DOHH2 (cell line): Measurements from ENCODE around the gene MRPL58.
"Not testable (repeated sequence)": the region's sequence is repeated elsewhere in the genome, so short reads cannot be mapped to it uniquely, and the experiment has no call there.

Source experiments
- H3F3A ChIP-seq: fragments of 200-600 bp; sonication (generic), shearing (Covaris generic); 2 replicates; pipeline ENCODE4 v1.6.0; 2016; ENCODE audit warnings: antibody characterized with exemption, mild to moderate bottlenecking; ENCODE audit not compliant: control insufficient read depth, insufficient read depth
- H3K27ac ChIP-seq: fragments of 200-600 bp; sonication (generic); 2 replicates; pipeline ENCODE4 v1.5.1; 2014; ENCODE audit warnings: low read depth, mild to moderate bottlenecking, low read length, moderate library complexity
- H3K27me3 ChIP-seq: fragments of 200-600 bp; sonication (generic); 2 replicates; pipeline ENCODE4 v1.6.1; 2014; ENCODE audit warnings: mild to moderate bottlenecking, low read length, mixed read lengths; ENCODE audit not compliant: control insufficient read depth
- H3K36me3 ChIP-seq: fragments of 200-600 bp; sonication (generic); 2 replicates; pipeline ENCODE4 v1.6.1; 2014; ENCODE audit warnings: mild to moderate bottlenecking, low read length, moderate library complexity, mixed read lengths; ENCODE audit not compliant: control insufficient read depth
- H3K4me1 ChIP-seq: fragments of 200-600 bp; sonication (generic); 2 replicates; pipeline ENCODE4 v1.6.1; 2014; ENCODE audit warnings: mild to moderate bottlenecking, low read length, mixed read lengths; ENCODE audit not compliant: control insufficient read depth
- H3K4me2 ChIP-seq: fragments of 200-600 bp; sonication (generic); 2 replicates; pipeline ENCODE4 v1.6.0; 2014; ENCODE audit warnings: mild to moderate bottlenecking, low read length, moderate library complexity
- H3K4me3 ChIP-seq: fragments of 200-600 bp; sonication (generic); 2 replicates; pipeline ENCODE4 v1.5.1; 2014; ENCODE audit warnings: mild to moderate bottlenecking, low read length, mixed read lengths
- H3K79me2 ChIP-seq: fragments of 200-600 bp; sonication (generic); 2 replicates; pipeline ENCODE4 v1.6.1; 2014; ENCODE audit warnings: mild to moderate bottlenecking, low read length, mixed read lengths; ENCODE audit not compliant: control insufficient read depth
- H3K9me2 ChIP-seq: fragments of 200-600 bp; sonication (generic); replicated peaks from 2 replicates; pipeline ENCODE4 v1.6.1; 2014; ENCODE audit warnings: mild to moderate bottlenecking, low read length, mixed read lengths; ENCODE audit not compliant: control insufficient read depth
- H3K9me3 ChIP-seq: fragments of 200-600 bp; sonication (generic); 2 replicates; pipeline ENCODE4 v1.6.1; 2014; ENCODE audit warnings: antibody characterized with exemption, low read length, mixed read lengths; ENCODE audit not compliant: control insufficient read depth, insufficient read depth
- H4K20me1 ChIP-seq: fragments of 200-600 bp; sonication (generic); 2 replicates; pipeline ENCODE4 v1.6.0; 2014; ENCODE audit warnings: low read depth, mild to moderate bottlenecking, antibody characterized with exemption, low read length, moderate library complexity; ENCODE audit not compliant: control insufficient read depth, insufficient read depth
- CTCF ChIP-seq: fragments of 200-600 bp; sonication (generic); IDR thresholded peaks from one replicate; pipeline ENCODE4 v1.5.1; 2014; ENCODE audit warnings: antibody characterized with exemption, mild to moderate bottlenecking, low read depth, low read length; ENCODE audit not compliant: poor library complexity, severe bottlenecking
- EZH2phosphoT487 ChIP-seq: fragments of 200-600 bp; sonication (generic); IDR thresholded peaks from 2 replicates; pipeline ENCODE4 v1.6.1; 2017; ENCODE audit warnings: borderline replicate concordance, mild to moderate bottlenecking, antibody characterized with exemption, low read length, moderate library complexity, mixed read lengths

MRPL58 gene

GRCh38 chr17:74979408-74980146 lies 32.9 kb upstream of the MRPL58 start:
- H3K9me2 ChIP-seq, result no peaks in the 10 kb centered on the region
- no peaks in the 10 kb centered on the region for H3K9me3 ChIP-seq
- H3F3A ChIP-seq, result no peaks in the 10 kb centered on the region
- H3K36me3 ChIP-seq, result no peaks in the 10 kb centered on the region
- TF ChIP-seq EZH2phosphoT487 (no peak), CTCF (no peak)
- H3K4me2 ChIP-seq, result no peak overlapping the region
- H3K4me1 ChIP-seq, result peaks cover 12% of the 10 kb centered on the region
- H3K4me3 ChIP-seq, result no peak overlapping the region
- H3K79me2 ChIP-seq, result no peaks in the 10 kb centered on the region
- no peaks in the 10 kb centered on the region for H4K20me1 ChIP-seq
- H3K27ac ChIP-seq, result no peak overlapping the region
- peaks cover 24% of the 10 kb centered on the region for H3K27me3 ChIP-seq

GRCh38 chr17:74981318-74981978 lies 31.0 kb upstream of the MRPL58 start:
- H3F3A ChIP-seq, result no peaks in the 10 kb centered on the region
- H4K20me1 ChIP-seq, result no peaks in the 10 kb centered on the region
- no peak for TF ChIP-seq CTCF
- TF ChIP-seq EZH2phosphoT487, result no peak
- no peaks in the 10 kb centered on the region for H3K9me2 ChIP-seq
- no peaks in the 10 kb centered on the region for H3K79me2 ChIP-seq
- H3K9me3 ChIP-seq, result no peaks in the 10 kb centered on the region
- H3K4me2 ChIP-seq, result peak overlapping the region; percentile 97
- H3K27me3 ChIP-seq, result peaks cover 33% of the 10 kb centered on the region
- H3K36me3 ChIP-seq, result no peaks in the 10 kb centered on the region
- H3K4me1 ChIP-seq, result peaks cover 12% of the 10 kb centered on the region
- no peak overlapping the region for H3K27ac ChIP-seq
- H3K4me3 ChIP-seq, result peak overlapping the region; percentile 76

- Histone ChIP-seq H4K20me1 (no peaks in the 10 kb centered on the region), H3K36me3 (no peaks in the 10 kb centered on the region), H3K4me2 (peak overlapping the region; percentile 97), H3K79me2 (no peaks in the 10 kb centered on the region), H3K9me2 (no peaks in the 10 kb centered on the region), H3K4me3 (peak overlapping the region; percentile 76), H3K9me3 (no peaks in the 10 kb centered on the region), H3K27ac (no peak overlapping the region), H3F3A (no peaks in the 10 kb centered on the region), H3K4me1 (peaks cover 14% of the 10 kb centered on the region), H3K27me3 (peaks cover 38% of the 10 kb centered on the region)
- TF ChIP-seq EZH2phosphoT487, result no peak
- no peak for TF ChIP-seq CTCF
Observed at GRCh38 chr17:74981979-74982662, 30.3 kb upstream of the MRPL58 start.

GRCh38 chr17:74982663-74983313 lies 29.7 kb upstream of the MRPL58 start:
- H3K27ac ChIP-seq, H3F3A ChIP-seq, H3K36me3 ChIP-seq: not testable (repeated sequence)

More at GRCh38 chr17:74982663-74983313, 29.7 kb upstream of the MRPL58 start:
- Histone ChIP-seq H3K4me2 (peak overlapping the region; percentile 97), H3K4me3 (peak overlapping the region; percentile 76), H3K4me1 (peaks cover 16% of the 10 kb centered on the region), H3K27me3 (peaks cover 40% of the 10 kb centered on the region)
- H3K79me2 ChIP-seq, H4K20me1 ChIP-seq, H3K9me3 ChIP-seq, H3K9me2 ChIP-seq: not testable (repeated sequence)
